ENCODE results near the gene ACSBG1. TPM values are rescaled to one million over a fixed set of nuclear protein-coding genes. Genes with fewer than 3 reads are reported as not detected.

Gene ACSBG1
- total RNA-seq, 1 donor from 2014 or later: not detected

DNA sequence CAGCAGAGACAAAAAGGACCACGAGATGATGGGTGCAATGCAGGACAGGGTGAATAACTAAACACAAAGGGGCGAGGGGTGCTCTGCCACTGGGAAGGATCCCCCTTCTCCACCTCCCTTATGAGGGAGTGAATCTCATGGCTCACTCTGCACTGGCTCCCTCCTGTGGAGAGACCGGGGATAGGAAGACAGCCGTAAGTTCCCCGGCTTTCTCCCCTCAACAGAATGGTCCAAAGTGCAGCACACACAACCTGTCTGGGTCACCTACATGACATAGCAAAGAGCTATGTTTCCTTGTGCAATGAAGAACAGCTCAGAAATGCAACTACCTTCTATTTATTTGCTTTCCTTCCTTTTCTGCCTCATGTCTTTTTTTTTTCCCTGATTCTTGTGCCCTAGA is 7.8 kb upstream of the ACSBG1 start:
- TF ChIP-seq, protein P1, sequence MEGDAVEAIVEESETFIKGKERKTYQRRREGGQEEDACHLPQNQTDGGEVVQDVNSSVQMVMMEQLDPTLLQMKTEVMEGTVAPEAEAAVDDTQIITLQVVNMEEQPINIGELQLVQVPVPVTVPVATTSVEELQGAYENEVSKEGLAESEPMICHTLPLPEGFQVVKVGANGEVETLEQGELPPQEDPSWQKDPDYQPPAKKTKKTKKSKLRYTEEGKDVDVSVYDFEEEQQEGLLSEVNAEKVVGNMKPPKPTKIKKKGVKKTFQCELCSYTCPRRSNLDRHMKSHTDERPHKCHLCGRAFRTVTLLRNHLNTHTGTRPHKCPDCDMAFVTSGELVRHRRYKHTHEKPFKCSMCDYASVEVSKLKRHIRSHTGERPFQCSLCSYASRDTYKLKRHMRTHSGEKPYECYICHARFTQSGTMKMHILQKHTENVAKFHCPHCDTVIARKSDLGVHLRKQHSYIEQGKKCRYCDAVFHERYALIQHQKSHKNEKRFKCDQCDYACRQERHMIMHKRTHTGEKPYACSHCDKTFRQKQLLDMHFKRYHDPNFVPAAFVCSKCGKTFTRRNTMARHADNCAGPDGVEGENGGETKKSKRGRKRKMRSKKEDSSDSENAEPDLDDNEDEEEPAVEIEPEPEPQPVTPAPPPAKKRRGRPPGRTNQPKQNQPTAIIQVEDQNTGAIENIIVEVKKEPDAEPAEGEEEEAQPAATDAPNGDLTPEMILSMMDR (IDR thresholded peaks at IDR 0.05; ENCODE audit: insufficient read depth, low read length, severe bottlenecking): peak; percentile 45
- DNase-seq (ENCODE audit: low read depth) (no peak), FAIRE-seq (no peak)
- H3K27me3 ChIP-seq (ENCODE audit: control insufficient read depth, insufficient read depth, low read length): peaks cover 3% of the 10 kb centered on the region
- H3K36me3 ChIP-seq (ENCODE audit: control insufficient read depth, insufficient read depth, low read length): no peaks in the 10 kb centered on the region
- no peak overlapping the region for H3K4me3 ChIP-seq (ENCODE audit: low read depth, low read length)

DNA sequence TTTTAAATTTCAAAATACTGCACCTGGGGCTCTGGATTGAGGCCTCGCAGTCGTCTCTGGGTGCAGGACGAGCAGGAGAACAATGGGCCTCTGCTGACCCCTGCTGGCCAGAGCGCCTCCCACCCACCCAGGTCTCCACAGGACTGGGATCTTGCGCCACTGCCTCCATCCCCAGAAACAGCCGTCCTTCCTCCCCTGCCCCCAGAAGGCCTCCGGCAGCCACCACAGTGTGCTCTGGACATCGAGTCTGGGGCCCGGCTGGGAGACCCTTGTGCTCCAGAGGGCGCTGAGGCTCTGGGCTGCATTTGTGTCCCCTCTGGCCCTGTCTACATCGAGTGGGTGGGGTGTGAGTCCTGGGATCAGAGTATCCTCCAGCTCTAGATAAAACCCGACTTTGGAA is 6.7 kb upstream of the ACSBG1 start:
- DNase-seq (ENCODE audit: low read depth) (peak; percentile 50), FAIRE-seq (no peak)
- Histone ChIP-seq H3K36me3 (ENCODE audit: control insufficient read depth, insufficient read depth, low read length) (no peaks in the 10 kb centered on the region), H3K4me3 (ENCODE audit: low read depth, low read length) (no peak overlapping the region), H3K27me3 (ENCODE audit: control insufficient read depth, insufficient read depth, low read length) (peaks cover 3% of the 10 kb centered on the region)
- TF ChIP-seq, protein P1 (IDR thresholded peaks at IDR 0.05; ENCODE audit: insufficient read depth, low read length, severe bottlenecking): peak; percentile 93

DNA sequence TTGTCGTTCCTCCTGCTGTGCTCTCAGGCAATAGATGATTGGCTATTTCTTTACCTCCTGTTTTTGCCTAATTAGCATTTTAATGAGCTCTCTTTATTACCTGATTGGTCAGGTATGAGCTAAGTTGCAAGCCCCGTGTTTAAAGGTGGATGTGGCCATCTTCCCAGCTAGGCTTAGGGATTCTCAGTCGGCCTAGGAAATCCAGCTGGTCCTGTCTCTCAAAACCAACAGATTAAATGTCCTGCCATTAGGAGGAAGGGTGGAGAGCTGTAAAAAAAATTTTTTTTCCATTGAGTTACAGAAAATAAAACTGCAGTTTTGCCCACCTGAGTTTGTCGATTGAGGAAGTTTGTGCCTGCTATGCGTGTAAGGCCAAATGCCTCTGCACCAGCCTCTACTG is 5.4 kb upstream of the ACSBG1 start:
- TF ChIP-seq, protein P1 (IDR thresholded peaks at IDR 0.05; ENCODE audit: insufficient read depth, low read length, severe bottlenecking): no peak
- Histone ChIP-seq H3K4me3 (ENCODE audit: low read depth, low read length) (no peak overlapping the region), H3K36me3 (ENCODE audit: control insufficient read depth, insufficient read depth, low read length) (no peaks in the 10 kb centered on the region), H3K27me3 (ENCODE audit: control insufficient read depth, insufficient read depth, low read length) (peaks cover 3% of the 10 kb centered on the region)
- FAIRE-seq (no peak), DNase-seq (ENCODE audit: low read depth) (no peak)

DNA sequence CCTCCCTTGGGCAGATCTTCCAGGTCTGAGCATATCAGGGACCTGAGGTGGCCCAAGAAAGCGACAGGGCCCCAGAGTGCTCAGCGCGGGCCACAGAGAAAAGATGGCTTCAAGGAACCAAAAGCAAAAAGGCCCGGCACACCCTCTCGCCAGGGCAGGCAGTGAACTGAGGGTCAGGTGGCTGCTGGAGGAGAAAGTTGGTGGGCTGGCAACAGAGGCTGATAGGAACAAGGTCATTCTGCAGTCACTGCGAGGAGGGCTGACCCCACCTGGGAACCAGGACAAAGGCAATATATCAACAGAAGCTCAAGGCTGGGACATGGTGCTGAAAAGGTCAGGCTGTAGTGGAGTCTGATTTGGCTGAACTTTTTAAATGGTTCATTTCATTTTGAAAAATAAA is 2.8 kb upstream of the ACSBG1 start:
- peaks cover 3% of the 10 kb centered on the region for H3K27me3 ChIP-seq (ENCODE audit: control insufficient read depth, insufficient read depth, low read length)
- TF ChIP-seq, protein P1 (IDR thresholded peaks at IDR 0.05; ENCODE audit: insufficient read depth, low read length, severe bottlenecking): no peak
- no peak for DNase-seq (ENCODE audit: low read depth)
- H3K36me3 ChIP-seq (ENCODE audit: control insufficient read depth, insufficient read depth, low read length): no peaks in the 10 kb centered on the region
- H3K4me3 ChIP-seq (ENCODE audit: low read depth, low read length): no peak overlapping the region
- no peak for FAIRE-seq

DNA sequence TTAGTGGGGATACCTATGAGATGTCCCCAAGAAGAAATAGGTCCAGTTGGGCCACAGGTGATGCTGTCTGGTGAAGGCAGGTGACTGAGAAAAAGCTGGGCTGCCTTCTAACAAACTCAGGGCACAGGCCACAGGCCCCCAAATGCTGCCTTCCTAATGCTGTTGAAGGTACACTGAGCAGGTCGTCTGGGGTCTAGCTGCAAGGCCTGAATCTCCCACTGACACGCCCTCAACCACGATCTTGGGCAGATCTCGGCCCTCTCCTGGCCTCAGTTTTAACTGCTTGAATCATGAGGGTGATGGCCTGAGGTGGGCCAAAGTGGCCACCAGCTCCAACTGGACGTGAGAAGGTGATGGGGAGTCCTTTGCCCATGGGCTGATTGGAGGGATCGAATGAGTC is 2.1 kb upstream of the ACSBG1 start:
- no peak overlapping the region for H3K4me3 ChIP-seq (ENCODE audit: low read depth, low read length)
- FAIRE-seq: no peak
- no peaks in the 10 kb centered on the region for H3K36me3 ChIP-seq (ENCODE audit: control insufficient read depth, insufficient read depth, low read length)
- H3K27me3 ChIP-seq (ENCODE audit: control insufficient read depth, insufficient read depth, low read length): no peaks in the 10 kb centered on the region
- DNase-seq (ENCODE audit: low read depth): no peak
- TF ChIP-seq, protein P1 (IDR thresholded peaks at IDR 0.05; ENCODE audit: insufficient read depth, low read length, severe bottlenecking): no peak

DNA sequence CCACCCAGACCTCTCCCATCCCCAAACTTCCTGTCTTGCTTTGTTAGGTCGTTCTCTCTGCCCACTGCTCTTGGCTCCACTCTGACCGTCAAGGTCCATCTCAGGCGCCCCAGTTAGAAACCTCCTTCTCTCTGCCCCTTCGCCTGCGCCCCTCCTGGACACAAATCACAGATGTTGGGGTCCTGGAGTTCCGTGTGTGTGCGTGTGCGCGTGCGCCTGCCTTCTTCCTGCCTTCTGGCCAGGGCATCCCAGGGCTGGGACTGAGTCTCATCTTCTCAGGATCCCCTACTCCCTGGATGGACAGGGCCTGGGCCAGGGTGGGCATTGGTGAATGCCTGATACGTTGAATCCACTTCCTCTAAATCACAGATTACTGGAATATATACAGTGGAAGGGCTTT is 869 bp downstream of the ACSBG1 start:
- H3K36me3 ChIP-seq (ENCODE audit: control insufficient read depth, insufficient read depth, low read length): no peaks in the 10 kb centered on the region
- no peak for DNase-seq (ENCODE audit: low read depth)
- no peak overlapping the region for H3K4me3 ChIP-seq (ENCODE audit: low read depth, low read length)
- peaks cover 4% of the 10 kb centered on the region for H3K27me3 ChIP-seq (ENCODE audit: control insufficient read depth, insufficient read depth, low read length)
- TF ChIP-seq, protein P1 (IDR thresholded peaks at IDR 0.05; ENCODE audit: insufficient read depth, low read length, severe bottlenecking): no peak
- FAIRE-seq: no peak

Measured in bronchial epithelial cell (primary cell).